HepG2 (cell line): ENCODE results near the gene PLXNA4. TPM values are rescaled to one million over a fixed set of nuclear protein-coding genes. Genes with fewer than 3 reads are reported as not detected.

Source experiments
- ATAC-seq: fragments of 200-7000 bp; cut with Tn5 transposase; 3 replicates; pipeline ENCODE4 v1.9.1; 2020; ENCODE audit warnings: mild to moderate bottlenecking, moderate library complexity
- BruUV-seq: library from RNA; stranded (reverse); fragments of 400-500 nt; replicated peaks from 2 replicates; lab custom pipeline; 2021; lab: Mats Ljungman, UMichigan
- CTCF ChIA-PET: fragments of 300-600 bp; formaldehyde crosslinking; extraction: SDS; loops from one replicate; lab custom pipeline; 2021; ENCODE audit warnings: low total read pairs, inconsistent platforms, low intra/inter-chr PET ratio; lab: Yijun Ruan, JAX
- POLR2A ChIA-PET: fragments of 350-600 bp; sonication (Branson Sonifier 250); formaldehyde crosslinking; loops from one replicate; lab custom pipeline; 2020; ENCODE audit warnings: antibody characterized with exemption, inconsistent platforms; lab: Yijun Ruan, JAX
- DNase-seq: peaks from one replicate; pipeline ENCODE4 v3.0.0-alpha.2; 2015; ENCODE audit warnings: low spot score
- FAIRE-seq: peaks from 3 replicates; lab custom pipeline; 2011; peaks lifted over from hg19 to GRCh38; lab: Jason Lieb, UNC
- H2AFZ ChIP-seq: one replicate; pipeline ENCODE4 v1.6.1; 2011; ENCODE audit warnings: low read length, inconsistent platforms
- H3K27ac ChIP-seq: fragments of 300-600 bp; 3 replicates; pipeline ENCODE4 v1.8.0; 2011; ENCODE audit warnings: mixed run types, mild to moderate bottlenecking, mixed read lengths, low read length, inconsistent platforms; ENCODE audit not compliant: insufficient read depth; ENCODE audit errors: extremely low read length
- H3K27me3 ChIP-seq, 2 experiments: fragments of 200-600 bp in 1 of 2; 2 replicates in 1 of 2; 3 replicates in 1 of 2; pipeline versions ENCODE4 v1.6.0 to v1.8.0; 2011; ENCODE audit warnings: low read length in 2 of 2, mild to moderate bottlenecking in 2 of 2, moderate library complexity in 2 of 2, inconsistent platforms in 1 of 2; ENCODE audit not compliant: insufficient read depth in 2 of 2, control insufficient read depth in 1 of 2
- H3K36me3 ChIP-seq, 2 experiments: fragments of 200-600 bp in 1 of 2; replicated peaks in 1 of 2; 2 replicates in 1 of 2; 3 replicates in 1 of 2; pipeline versions ENCODE4 v1.5.1 to v1.8.0; 2011; ENCODE audit warnings: low read length in 2 of 2, inconsistent platforms in 1 of 2; ENCODE audit not compliant: insufficient read depth in 2 of 2, control insufficient read depth in 1 of 2
- H3K4me1 ChIP-seq: 2 replicates; pipeline ENCODE4 v1.5.1; 2012; ENCODE audit warnings: low read length, inconsistent platforms; ENCODE audit not compliant: insufficient read depth
- H3K4me2 ChIP-seq: 2 replicates; pipeline ENCODE4 v1.6.0; 2011; ENCODE audit warnings: low read depth, low read length, inconsistent platforms
- H3K4me3 ChIP-seq, 3 experiments: fragments of 200-600 bp in 1 of 3; sonication (generic), shearing (Covaris generic) in 1 of 3; replicated peaks in 1 of 3; 2 replicates each; pipeline ENCODE4 v1.5.1; 2011 to 2016; ENCODE audit warnings: low read length in 3 of 3, inconsistent platforms in 2 of 3, low read depth in 2 of 3, mild to moderate bottlenecking in 2 of 3, control low read depth in 1 of 3, mixed read lengths in 1 of 3; ENCODE audit not compliant: insufficient read depth in 1 of 3
- H3K79me2 ChIP-seq: one replicate; pipeline ENCODE4 v1.6.1; 2011; ENCODE audit warnings: low read length, inconsistent platforms; ENCODE audit not compliant: insufficient read depth
- H3K9ac ChIP-seq: 2 replicates; pipeline ENCODE4 v1.6.0; 2011; ENCODE audit warnings: mild to moderate bottlenecking, low read depth, low read length, inconsistent platforms; ENCODE audit not compliant: insufficient read depth
- H3K9me3 ChIP-seq: 2 replicates; pipeline ENCODE4 v1.5.1; 2012; ENCODE audit warnings: mild to moderate bottlenecking, low read length
- H4K20me1 ChIP-seq: 2 replicates; pipeline ENCODE4 v1.6.0; 2011; ENCODE audit warnings: inconsistent platforms, mild to moderate bottlenecking, low read length, moderate library complexity; ENCODE audit not compliant: insufficient read depth
- DZIP1 ChIP-seq: sonication (generic); formaldehyde crosslinking; IDR thresholded peaks from 2 replicates; pipeline ENCODE4 v1.5.0; 2020; ENCODE audit warnings: mild to moderate bottlenecking, missing genetic modification reagents
- FLYWCH1 ChIP-seq: sonication (generic); formaldehyde crosslinking; IDR thresholded peaks from 2 replicates; pipeline ENCODE4 v1.8.1; 2023; ENCODE audit warnings: mild to moderate bottlenecking, missing genetic modification reagents
- HNF1B ChIP-seq: sonication (generic); formaldehyde crosslinking; IDR thresholded peaks from 2 replicates; pipeline ENCODE4 v1.5.1; 2020; ENCODE audit warnings: mild to moderate bottlenecking, moderate library complexity, missing genetic modification reagents
- HNRNPK ChIP-seq: fragments of 200-400 bp; formaldehyde crosslinking; IDR thresholded peaks from 2 replicates; pipeline ENCODE4 v1.6.1; 2018; ENCODE audit warnings: low read length, low read depth, moderate library complexity, mild to moderate bottlenecking; ENCODE audit not compliant: poor library complexity, severe bottlenecking
- NR2F1 ChIP-seq, 2 experiments: fragments of 450-650 bp in 1 of 2; formaldehyde crosslinking in 1 of 2; IDR thresholded peaks; 2 replicates each; pipeline versions ENCODE4 v1.5.0 to v1.6.1; 2016 to 2020; ENCODE audit warnings: mild to moderate bottlenecking in 1 of 2, missing compliant biosample characterization in 1 of 2, missing genetic modification reagents in 1 of 2, moderate library complexity in 1 of 2
- PHF20 ChIP-seq: sonication (generic); formaldehyde crosslinking; IDR thresholded peaks from 2 replicates; pipeline ENCODE4 v1.5.0; 2020; ENCODE audit warnings: mild to moderate bottlenecking, missing genetic modification reagents
- SRSF1 ChIP-seq: fragments of 200-400 bp; formaldehyde crosslinking; optimal IDR thresholded peaks from 2 replicates; pipeline ENCODE3; 2017; ENCODE audit warnings: mild to moderate bottlenecking, low read depth, low read length, moderate library complexity
- SRSF4 ChIP-seq: fragments of 200-400 bp; formaldehyde crosslinking; IDR thresholded peaks from one replicate; pipeline ENCODE4 v1.6.1; 2018; ENCODE audit warnings: mild to moderate bottlenecking, low read depth, low read length, moderate library complexity; ENCODE audit not compliant: poor library complexity, severe bottlenecking
- ZKSCAN8 ChIP-seq: IDR thresholded peaks from 2 replicates; pipeline ENCODE4 v1.6.1; 2016; ENCODE audit warnings: borderline replicate concordance, missing genetic modification reagents, missing compliant biosample characterization
- ZNF20 ChIP-seq: sonication (generic); formaldehyde crosslinking; IDR thresholded peaks from 2 replicates; pipeline ENCODE4 v1.4.0; 2020; ENCODE audit warnings: mild to moderate bottlenecking, moderate library complexity, missing genetic modification reagents
- ZNF253 ChIP-seq: sonication (generic); formaldehyde crosslinking; IDR thresholded peaks from 2 replicates; pipeline ENCODE4 v1.8.0; 2022; ENCODE audit warnings: mild to moderate bottlenecking, missing genetic modification reagents, borderline replicate concordance
- ZNF44 ChIP-seq: sonication (generic); formaldehyde crosslinking; IDR thresholded peaks from 2 replicates; pipeline ENCODE4 v1.5.1; 2020; ENCODE audit warnings: mild to moderate bottlenecking, missing genetic modification reagents
- ZNF615 ChIP-seq: sonication (generic); formaldehyde crosslinking; IDR thresholded peaks from 2 replicates; pipeline ENCODE4 v1.5.0; 2020; ENCODE audit warnings: mild to moderate bottlenecking, missing genetic modification reagents, borderline replicate concordance
- ZNF660 ChIP-seq: sonication (generic); formaldehyde crosslinking; IDR thresholded peaks from 2 replicates; pipeline ENCODE4 v1.5.1; 2020; ENCODE audit warnings: mild to moderate bottlenecking, low read depth, missing genetic modification reagents, borderline replicate concordance
- ZNF788 ChIP-seq: sonication (generic); formaldehyde crosslinking; IDR thresholded peaks from 2 replicates; pipeline ENCODE4 v1.5.0; 2020; ENCODE audit warnings: mild to moderate bottlenecking, missing genetic modification reagents, borderline replicate concordance
- WGBS: methylation state at CpG from one replicate; pipeline ENCODE4 v1.1.6; 2017; ENCODE audit warnings: low lambda C conversion rate; 5-methylcytosine and 5-hydroxymethylcytosine counted together
- in situ Hi-C: cut with HindIII; loops from 2 replicates; pipeline ENCODE4 v1.10.0; 2017; ENCODE audit warnings: low pct_unique_long_range_greater_than_20kb; ENCODE audit not compliant: extremely low pct_ligation_motif_present
- intact Hi-C: fragments of 100-400 bp; cut with micrococcal nuclease; formaldehyde crosslinking; loops from one replicate; pipeline ENCODE4 v1.10.0; 2022; ENCODE audit not compliant: unreplicated experiment
- polyA plus RNA-seq, 8 experiments: library from polyadenylated mRNA; depleted of rRNA in 3 of 8; stranded (reverse) in 7 of 8; unstranded in 1 of 8; fragments of >200 nt; fragmentation: Illumina TruSeq in 4 of 8; extraction: Trizol in 4 of 8; gene quantifications; 2 replicates each; pipeline versions ENCODE4 v1.2.1 to v1.2.3, GENCODE V29; 2011 to 2016; ENCODE audit warnings: low read depth in 4 of 8, missing spikeins in 1 of 8, mixed read lengths in 1 of 8; ENCODE audit not compliant: insufficient read depth in 1 of 8
- total RNA-seq, 5 experiments: library from RNA; depleted of rRNA; stranded (reverse); fragments of >200 nt; fragmentation: Illumina TruSeq; extraction: Trizol; gene quantifications; 2 replicates each; pipeline ENCODE4 v1.2.3, GENCODE V29; 2016; ENCODE audit warnings: low read depth in 1 of 5
- TF ChIP-seq, protein P1 (sequence below): sonication (generic); formaldehyde crosslinking; IDR thresholded peaks from 2 replicates; pipeline ENCODE4 v1.5.1; 2020; ENCODE audit warnings: mild to moderate bottlenecking, missing genetic modification reagents, moderate library complexity
- TF ChIP-seq, protein P2 (sequence below): sonication (generic); formaldehyde crosslinking; IDR thresholded peaks from 2 replicates; pipeline ENCODE4 v1.8.1; 2022; ENCODE audit warnings: mild to moderate bottlenecking, missing genetic modification reagents

Gene PLXNA4
- total and polyA plus RNA-seq, 2 of the 13 experiments (the other 11 are each of a cell fraction or from before 2014, with no cell fraction given): 0.01 to 0.04 TPM

DNA sequence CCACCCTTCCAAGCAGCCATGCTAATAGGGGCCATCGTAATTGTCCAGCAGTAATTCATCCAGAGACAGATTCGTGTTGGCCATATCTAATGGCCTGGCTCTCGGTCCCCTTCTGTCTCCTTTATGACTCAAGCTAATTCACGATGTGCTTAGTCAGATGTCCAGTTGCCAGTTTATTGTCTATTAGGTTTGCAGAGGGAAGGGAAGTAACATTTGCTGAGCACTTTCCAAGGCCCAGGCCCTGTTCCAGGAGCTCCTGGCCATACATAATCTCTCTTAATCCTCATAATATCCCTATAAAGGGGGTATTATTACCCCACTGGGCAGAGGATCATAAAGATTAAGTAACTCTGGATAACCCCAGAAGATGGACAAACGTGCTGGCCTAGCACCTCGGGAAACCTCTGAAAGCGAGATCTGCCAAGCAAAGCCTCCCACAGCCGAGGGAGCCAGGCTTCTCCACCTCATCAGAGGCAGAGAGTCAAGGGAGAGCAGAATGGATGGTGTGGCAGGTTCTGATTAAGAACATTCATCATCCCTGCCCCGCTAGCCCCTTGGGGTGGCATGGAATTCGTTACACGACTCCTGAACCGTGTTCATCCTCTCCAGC lies 153.7 kb downstream of the PLXNA4 start:
- Histone ChIP-seq H3K79me2 (no peaks in the 10 kb centered on the region), H3K36me3 (no peaks in the 10 kb centered on the region), H3K27me3 (peaks cover 1 to 27% of the 10 kb centered on the region in 2 experiments; a peak in 1 of 5 replicates), H3K4me1 (no peaks in the 10 kb centered on the region), H2AFZ (no peak overlapping the region), H3K9me3 (no peaks in the 10 kb centered on the region), H3K4me3 (no peak overlapping the region), H3K4me2 (no peak overlapping the region), H3K27ac (no peak overlapping the region), H4K20me1 (no peaks in the 10 kb centered on the region)
- CTCF ChIA-PET: no interaction called here
- WGBS: 0% methylated on average over 8 of the region's 12 CpGs
- POLR2A ChIA-PET: no interaction called here
- in situ Hi-C loops (no loop called here), intact Hi-C loops (no loop called here)
- no TSS peak for BruUV-seq
- DNase-seq: no peak
- TF ChIP-seq FLYWCH1 (CRISPR knock-in tag) (no peak), ZNF253 (CRISPR knock-in tag) (no peak), ZNF615 (no peak), SRSF1 (no peak), ZKSCAN8 (CRISPR knock-in tag) (no peak), SRSF4 (no peak), NR2F1 (CRISPR knock-in tag; IDR thresholded peaks at IDR 0.05) (no peak), ZNF788 (CRISPR knock-in tag) (no peak), ZNF660 (CRISPR knock-in tag) (no peak), ZNF44 (CRISPR knock-in tag) (no peak), HNF1B (CRISPR knock-in tag) (no peak), PHF20 (no peak), HNRNPK (no peak), ZNF20 (no peak), DZIP1 (CRISPR knock-in tag) (no peak)
- TF ChIP-seq, protein P1, sequence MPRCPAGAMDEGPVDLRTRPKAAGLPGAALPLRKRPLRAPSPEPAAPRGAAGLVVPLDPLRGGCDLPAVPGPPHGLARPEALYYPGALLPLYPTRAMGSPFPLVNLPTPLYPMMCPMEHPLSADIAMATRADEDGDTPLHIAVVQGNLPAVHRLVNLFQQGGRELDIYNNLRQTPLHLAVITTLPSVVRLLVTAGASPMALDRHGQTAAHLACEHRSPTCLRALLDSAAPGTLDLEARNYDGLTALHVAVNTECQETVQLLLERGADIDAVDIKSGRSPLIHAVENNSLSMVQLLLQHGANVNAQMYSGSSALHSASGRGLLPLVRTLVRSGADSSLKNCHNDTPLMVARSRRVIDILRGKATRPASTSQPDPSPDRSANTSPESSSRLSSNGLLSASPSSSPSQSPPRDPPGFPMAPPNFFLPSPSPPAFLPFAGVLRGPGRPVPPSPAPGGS (CRISPR knock-in tag): no peak
- TF ChIP-seq, protein P2, sequence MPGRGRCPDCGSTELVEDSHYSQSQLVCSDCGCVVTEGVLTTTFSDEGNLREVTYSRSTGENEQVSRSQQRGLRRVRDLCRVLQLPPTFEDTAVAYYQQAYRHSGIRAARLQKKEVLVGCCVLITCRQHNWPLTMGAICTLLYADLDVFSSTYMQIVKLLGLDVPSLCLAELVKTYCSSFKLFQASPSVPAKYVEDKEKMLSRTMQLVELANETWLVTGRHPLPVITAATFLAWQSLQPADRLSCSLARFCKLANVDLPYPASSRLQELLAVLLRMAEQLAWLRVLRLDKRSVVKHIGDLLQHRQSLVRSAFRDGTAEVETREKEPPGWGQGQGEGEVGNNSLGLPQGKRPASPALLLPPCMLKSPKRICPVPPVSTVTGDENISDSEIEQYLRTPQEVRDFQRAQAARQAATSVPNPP (CRISPR knock-in tag): no peak
- TF ChIP-seq, all 625 proteins: peak for 0
- ATAC-seq (no peak), FAIRE-seq (no peak)
- no peak overlapping the region for H3K9ac ChIP-seq
